Suprapubic skin (tissue), 4 donors: ENCODE results near the gene EEPD1.

Source experiments
- CTCF ChIP-seq, 2 donors: fragments of 200-600 bp in 1 of 2; fragments of 450-650 bp in 1 of 2; sonication (generic) in 1 of 2; IDR thresholded peaks; one replicate each; pipeline ENCODE4 v1.5.1; 2016 to 2019; ENCODE audit warnings: antibody characterized with exemption in 2 of 2, mild to moderate bottlenecking in 1 of 2, moderate library complexity in 1 of 2
- EP300 ChIP-seq: sonication (generic); formaldehyde crosslinking; IDR thresholded peaks from one replicate; pipeline ENCODE4 v1.6.1; 2017; ENCODE audit warnings: antibody characterized with exemption
- POLR2A ChIP-seq, 2 donors: fragments of 450-650 bp; IDR thresholded peaks; one replicate each; pipeline ENCODE4 v1.6.1; 2017; ENCODE audit warnings: antibody characterized with exemption in 2 of 2, mild to moderate bottlenecking in 2 of 2, moderate library complexity in 2 of 2
- POLR2AphosphoS5 ChIP-seq, 3 donors: sonication (generic); formaldehyde crosslinking; IDR thresholded peaks; one replicate each; pipeline ENCODE4 v1.6.1; 2017; ENCODE audit warnings: antibody characterized with exemption in 3 of 3

GRCh38 chr7:36278069-36278619, 125.1 kb downstream of the EEPD1 start:
- TF ChIP-seq CTCF (IDR thresholded peaks at IDR 0.05) (no peak), POLR2A (IDR thresholded peaks at IDR 0.05) (no peak), POLR2AphosphoS5 (IDR thresholded peaks at IDR 0.05) (no peak), EP300 (no peak)
